T-helper 2 cell treated with Interferon-gamma antibody and Interleukin-4, amounts not matched to agents 100 ng/mL and 5 ng/mL, for 36 hours (primary cell): ENCODE measurements around the gene DENND1A. TPM values are rescaled to one million over a fixed set of nuclear protein-coding genes. Genes with fewer than 3 reads are reported as not detected.

Experiments
- intact Hi-C: fragments of 100-400 bp; cut with micrococcal nuclease; formaldehyde crosslinking; loops from one replicate; pipeline ENCODE4 v1.15.1; 2023
- total RNA-seq: library from RNA; stranded (reverse); gene quantifications from 2 replicates; pipeline ENCODE4 v1.2.3, GENCODE V29; 2022

The DENND1A gene
- total RNA-seq, 1 donor from 2014 or later = 13.1 TPM

DNA sequence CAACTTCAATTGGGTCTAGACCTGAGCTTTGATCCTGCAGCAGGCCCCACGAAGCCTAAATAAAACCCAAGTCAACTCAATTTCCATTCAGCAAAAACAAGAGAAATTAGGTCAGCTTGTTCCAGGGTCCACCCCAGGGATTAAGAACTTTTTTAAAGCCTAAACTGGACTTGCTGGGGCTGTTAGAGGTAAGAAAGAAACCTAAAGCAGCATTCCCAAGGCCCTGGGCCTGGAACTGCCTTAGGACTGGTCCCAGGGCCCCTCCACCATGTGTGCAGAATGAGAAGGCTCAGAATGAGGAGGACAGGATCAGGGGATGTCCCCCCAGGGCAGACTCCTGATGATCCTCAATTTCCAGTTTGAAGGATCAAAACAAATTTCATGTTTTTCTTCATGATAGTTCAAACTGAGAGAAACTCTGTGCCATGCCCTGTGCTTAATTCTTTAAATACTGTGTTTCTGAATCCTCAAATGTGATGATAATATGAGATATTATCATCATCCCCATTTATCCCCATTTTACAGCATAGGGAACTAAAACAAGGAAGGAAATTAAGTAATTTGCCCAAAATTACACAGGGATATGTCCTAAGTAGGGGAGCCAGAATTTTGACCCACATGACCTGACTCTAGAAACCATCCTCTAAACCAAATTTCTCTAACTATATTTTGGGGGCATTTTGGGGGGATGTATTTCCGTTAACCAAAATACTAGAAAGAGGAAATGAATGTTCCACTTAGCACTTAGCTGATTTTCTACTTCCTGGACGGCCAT, 64.5 kb downstream of the DENND1A start:
- intact Hi-C loops = no loop called here

DNA sequence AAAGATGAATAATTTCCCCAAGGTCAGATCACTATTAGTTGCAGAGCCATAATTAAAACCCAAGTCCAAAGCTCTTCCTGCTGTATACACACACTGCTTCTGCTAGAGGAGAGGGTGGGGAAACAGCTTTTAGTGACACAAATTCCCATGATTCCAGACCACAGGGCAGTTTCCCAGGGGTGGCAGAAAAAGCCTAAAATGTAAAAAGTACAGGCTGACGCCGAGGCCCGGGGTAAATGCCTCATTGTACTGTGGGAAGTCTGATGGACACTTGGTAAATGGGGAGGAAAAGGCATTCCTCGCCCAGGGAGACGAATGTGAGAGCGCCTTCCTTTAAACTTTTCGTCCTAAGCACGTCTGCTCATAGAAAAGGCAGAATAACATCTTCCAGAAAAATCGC, 65.7 kb downstream of the DENND1A start:
- intact Hi-C loops = no loop called here

GRCh38 chr9:123863164-123863855, 66.6 kb downstream of the DENND1A start:
- intact Hi-C loops = no loop called here

DNA sequence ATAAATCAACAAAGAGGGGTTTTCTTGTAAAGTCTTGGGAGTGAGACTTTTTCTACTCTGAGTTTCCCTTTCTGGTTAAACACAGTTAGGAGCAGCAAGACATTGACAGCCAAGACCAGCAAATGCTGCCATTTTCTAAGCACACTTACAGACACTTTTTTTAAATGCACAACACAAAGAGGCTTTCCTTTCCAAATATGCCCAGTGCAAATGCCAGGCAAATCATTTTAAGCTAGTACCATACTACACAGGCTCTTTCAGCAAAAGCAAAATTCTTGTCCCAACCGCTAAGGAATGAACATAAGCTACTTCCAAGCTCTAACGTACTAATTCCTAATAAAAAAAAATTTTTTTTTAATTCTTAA, 68.2 kb downstream of the DENND1A start:
- intact Hi-C loops = no loop called here

- intact Hi-C loops = no loop called here
Observed at GRCh38 chr9:123861086-123861755, 68.7 kb downstream of the DENND1A start.

DNA sequence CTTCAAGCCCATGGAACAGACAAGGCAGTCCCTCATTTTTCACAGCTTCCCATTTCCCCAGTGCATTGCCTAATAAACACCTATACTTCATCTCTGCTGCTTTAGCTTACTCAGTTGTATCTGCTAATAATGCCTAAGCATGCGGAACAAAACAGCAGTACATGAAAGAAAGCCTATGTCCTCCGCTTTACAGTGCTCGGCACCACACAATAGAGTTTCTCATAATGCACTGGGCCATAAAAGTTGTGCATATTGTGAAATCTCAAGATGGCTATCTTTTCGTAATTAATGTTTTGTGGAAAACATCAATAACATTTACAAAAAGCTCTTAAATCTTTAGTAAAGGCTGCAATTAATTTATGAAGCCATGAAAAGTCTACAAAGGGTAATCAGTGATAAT, 69.3 kb downstream of the DENND1A start:
- intact Hi-C loops = no loop called here

GRCh38 chr9:123852403-123852802, 77.5 kb downstream of the DENND1A start:
- intact Hi-C loops = no loop called here

- intact Hi-C loops = no loop called here
Observed at GRCh38 chr9:123851851-123852250, 78.1 kb downstream of the DENND1A start.

GRCh38 chr9:123848447-123849085, 81.4 kb downstream of the DENND1A start:
- intact Hi-C loops = no loop called here

GRCh38 chr9:123846966-123847365, 83.0 kb downstream of the DENND1A start:
- intact Hi-C loops = no loop called here

- intact Hi-C loops = no loop called here
Observed at GRCh38 chr9:123843703-123844102, 86.2 kb downstream of the DENND1A start.

DNA sequence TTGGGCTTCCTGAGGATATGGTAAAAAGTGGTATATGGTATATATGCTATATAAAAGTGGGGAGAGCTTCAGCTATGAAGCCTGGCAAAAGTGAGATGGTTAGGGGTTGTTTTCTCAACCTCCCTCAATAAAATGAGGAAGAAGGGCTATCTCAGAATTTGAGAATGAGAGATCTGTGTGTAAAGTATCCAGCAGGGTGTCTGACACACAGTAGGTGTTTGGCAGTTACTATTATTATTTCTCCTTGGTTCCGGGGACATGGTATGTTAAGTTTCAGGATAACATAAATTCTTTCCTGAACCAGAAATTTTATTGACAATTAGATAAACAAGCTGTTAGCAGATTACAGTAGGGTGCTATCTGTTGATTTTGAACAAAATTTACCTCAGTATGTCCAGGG, 94.1 kb downstream of the DENND1A start:
- intact Hi-C loops = no loop called here

- intact Hi-C loops = no loop called here
Observed at GRCh38 chr9:123834889-123835562, 94.9 kb downstream of the DENND1A start.

GRCh38 chr9:123834218-123834888, 95.6 kb downstream of the DENND1A start:
- intact Hi-C loops = no loop called here

DNA sequence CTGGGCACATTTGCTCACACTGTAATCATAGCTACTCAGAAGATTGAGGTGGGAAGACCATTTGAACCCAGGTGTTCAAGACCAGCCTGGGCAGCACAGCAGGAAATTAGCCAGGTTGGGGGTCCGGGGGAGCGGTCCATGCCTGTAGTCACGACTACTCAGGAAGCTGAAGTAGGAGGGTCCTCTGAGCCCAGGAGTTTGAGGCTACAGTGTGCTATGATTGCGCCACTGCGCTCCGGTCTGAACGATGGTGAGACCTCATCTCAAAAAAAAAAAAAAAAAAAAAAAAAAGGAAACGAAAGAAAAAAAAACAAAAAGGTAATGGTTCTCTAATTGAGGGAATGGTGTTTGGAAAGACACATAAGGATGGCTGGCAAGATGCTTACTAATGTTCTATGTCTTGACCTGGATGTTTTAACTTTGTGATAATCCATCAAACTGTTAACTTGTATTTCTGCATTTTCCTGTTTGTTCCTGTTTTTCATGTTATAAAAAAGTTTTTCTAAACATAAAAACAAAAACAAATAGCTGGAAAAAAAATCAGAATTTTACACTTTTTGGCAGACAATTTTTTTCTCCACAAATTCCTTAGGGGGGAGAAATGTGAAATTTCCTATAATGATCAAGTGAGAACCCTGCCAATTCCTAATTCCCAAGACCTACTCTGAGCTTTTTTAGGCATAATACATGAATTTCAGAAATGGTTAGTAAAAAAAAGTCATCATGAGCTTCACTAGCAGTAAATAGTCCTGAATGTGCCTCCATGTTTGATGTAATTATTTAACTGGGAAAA, 96.9 kb downstream of the DENND1A start:
- intact Hi-C loops = no loop called here

GRCh38 chr9:123832176-123832575, 97.8 kb downstream of the DENND1A start:
- intact Hi-C loops = no loop called here

DNA sequence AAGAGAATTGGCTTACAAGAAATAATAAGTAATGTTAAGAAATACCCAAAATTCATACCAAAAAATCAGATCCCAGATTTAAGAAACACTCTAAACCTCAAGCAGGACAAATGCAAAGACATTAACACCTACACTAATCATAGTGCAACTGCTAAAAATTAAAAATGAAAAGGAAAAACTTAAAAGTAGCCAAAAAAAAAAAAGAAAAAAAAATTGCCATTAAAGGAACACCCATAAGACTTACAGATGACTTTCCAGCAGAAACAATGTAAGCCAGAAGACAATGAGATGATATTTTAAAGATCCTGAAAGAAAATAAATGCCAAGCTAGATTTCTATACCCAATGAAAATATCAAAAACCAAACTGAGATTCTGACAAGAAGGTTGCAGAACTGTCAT, 101.5 kb downstream of the DENND1A start:
- intact Hi-C loops = no loop called here

DNA sequence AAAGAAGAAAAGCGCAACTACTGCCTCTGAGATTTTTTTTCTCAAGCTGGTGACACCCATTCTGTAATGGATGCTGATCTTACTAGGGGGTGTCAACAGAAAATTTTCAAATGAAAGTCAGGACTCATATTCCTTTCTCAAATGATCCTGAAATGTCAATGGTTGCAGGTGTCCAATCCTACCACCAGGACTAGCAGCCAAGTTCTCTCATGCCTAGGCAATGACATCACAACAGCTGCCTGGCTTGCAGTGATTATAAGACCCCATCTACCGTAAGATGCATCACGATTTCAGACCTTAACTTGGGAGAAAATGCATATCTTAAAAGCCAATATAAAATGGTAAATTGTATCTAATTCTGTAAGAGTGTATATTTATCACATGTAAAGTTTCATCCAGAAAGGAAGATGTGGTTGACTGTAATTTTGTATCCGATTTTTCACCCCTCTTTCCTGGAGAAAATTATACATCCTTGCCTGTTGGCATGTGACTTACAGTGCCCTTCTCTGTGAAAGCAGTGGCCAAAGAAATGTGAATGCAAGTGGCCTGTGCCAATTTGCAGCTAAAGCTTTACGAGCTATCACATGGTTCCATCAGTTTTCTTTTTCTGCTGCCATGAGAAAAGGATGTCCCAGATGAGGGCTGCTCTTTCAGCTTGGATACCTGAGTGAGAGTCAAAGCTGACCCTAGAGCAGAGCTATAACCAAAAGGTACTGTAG, 104.4 kb downstream of the DENND1A start:
- intact Hi-C loops = no loop called here

DNA sequence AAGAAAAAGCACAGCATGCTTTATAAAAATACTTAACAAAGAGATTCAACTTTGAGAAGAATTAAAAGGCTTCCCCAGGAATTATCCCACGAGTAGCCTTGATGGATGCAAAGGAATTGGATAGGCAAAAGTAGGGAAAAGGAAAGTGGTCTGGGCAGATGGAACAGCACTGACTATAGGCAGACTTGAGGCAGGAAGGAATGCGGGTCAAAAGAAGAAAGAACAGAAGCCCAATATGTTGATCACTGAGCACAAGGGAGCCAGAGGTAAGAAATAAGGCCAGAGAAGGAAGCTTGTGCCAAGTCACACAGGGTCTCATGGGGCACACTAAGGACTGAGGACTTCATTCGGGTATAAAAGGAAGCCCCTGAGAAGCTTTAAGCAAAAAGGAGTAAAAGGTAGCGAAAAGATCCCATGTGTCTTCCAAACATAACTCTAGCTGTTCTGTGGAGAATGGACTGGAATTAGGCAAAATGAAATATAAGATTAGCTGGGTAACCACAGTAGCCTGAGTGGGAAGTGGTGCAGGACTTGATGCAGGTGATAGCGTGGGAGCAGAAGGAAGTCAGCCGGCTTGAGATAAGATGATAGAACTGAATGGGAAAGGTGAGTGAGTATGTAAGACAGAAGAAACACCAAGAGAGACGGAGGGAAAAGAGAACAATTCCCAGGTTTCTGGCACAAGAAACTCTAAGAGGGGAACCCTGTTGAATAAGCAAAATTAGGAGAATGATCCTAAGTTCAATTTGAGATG, 106.6 kb downstream of the DENND1A start:
- intact Hi-C loops = no loop called here
